Cardiac fibroblast (primary cell): ENCODE measurements around the gene SLC25A13.

Experiments
- DNase-seq, 2 donors: peaks; one replicate each; pipeline versions ENCODE4 v3.0.0 to v3.0.0-alpha.2; 2010; ENCODE audit warnings: low read depth in 2 of 2
- H3K4me3 ChIP-seq, 2 donors: replicated peaks in 1 of 2; 1 replicate in 1 of 2; 2 replicates in 1 of 2; pipeline ENCODE4 v1.5.1; 2011; ENCODE audit warnings: low read depth in 2 of 2, low read length in 2 of 2, mild to moderate bottlenecking in 2 of 2, moderate library complexity in 1 of 2
- TF ChIP-seq, protein P1 (sequence below): IDR thresholded peaks from one replicate; pipeline ENCODE4 v1.5.1; 2011; ENCODE audit warnings: low read depth, mild to moderate bottlenecking, low read length, inconsistent platforms

The SLC25A13 gene

DNA sequence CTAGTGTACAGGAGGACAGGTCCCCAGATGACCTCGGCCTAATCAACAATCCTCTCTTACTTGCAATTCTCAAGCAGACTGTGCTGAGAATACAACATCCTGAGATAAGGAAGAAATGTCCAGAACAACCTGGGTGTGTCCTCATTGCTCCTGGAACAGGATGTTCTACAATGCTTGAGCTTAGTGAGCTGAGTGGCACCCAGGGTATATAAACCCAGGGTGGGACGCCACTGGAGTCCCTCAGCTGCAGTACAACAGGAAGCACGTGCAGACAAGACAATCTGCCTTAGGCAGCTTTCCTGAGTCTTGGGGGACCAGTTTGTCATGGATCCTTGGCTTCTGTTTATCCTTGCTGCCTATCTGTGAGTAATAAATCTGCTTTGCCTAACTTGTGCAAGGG, 27.7 kb upstream of the SLC25A13 start:
- TF ChIP-seq, protein P1, sequence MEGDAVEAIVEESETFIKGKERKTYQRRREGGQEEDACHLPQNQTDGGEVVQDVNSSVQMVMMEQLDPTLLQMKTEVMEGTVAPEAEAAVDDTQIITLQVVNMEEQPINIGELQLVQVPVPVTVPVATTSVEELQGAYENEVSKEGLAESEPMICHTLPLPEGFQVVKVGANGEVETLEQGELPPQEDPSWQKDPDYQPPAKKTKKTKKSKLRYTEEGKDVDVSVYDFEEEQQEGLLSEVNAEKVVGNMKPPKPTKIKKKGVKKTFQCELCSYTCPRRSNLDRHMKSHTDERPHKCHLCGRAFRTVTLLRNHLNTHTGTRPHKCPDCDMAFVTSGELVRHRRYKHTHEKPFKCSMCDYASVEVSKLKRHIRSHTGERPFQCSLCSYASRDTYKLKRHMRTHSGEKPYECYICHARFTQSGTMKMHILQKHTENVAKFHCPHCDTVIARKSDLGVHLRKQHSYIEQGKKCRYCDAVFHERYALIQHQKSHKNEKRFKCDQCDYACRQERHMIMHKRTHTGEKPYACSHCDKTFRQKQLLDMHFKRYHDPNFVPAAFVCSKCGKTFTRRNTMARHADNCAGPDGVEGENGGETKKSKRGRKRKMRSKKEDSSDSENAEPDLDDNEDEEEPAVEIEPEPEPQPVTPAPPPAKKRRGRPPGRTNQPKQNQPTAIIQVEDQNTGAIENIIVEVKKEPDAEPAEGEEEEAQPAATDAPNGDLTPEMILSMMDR: no peak
- no peak overlapping the region for H3K4me3 ChIP-seq
- peak; percentile 5 to 17 for DNase-seq

DNA sequence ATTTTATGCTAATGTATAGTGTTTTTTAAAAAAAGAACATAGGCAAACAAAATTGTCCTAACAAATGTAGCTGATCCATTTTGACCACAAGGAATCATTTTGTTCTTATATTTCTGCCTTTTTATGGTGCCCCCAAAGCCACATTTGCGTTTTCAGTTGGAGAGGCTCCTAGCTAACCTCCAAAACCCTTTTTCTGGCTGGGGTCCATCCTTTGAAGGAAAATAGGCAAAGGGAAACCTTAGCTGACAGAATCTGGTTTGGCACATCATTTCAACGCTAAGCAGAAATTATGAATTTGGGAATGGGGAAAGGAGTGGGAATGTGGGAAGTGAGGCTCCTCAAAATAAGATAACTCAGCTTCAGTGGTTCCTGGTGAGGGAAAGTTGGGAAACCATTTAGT, 25.6 kb upstream of the SLC25A13 start:
- no peak for DNase-seq
- TF ChIP-seq, protein P1: no peak
- H3K4me3 ChIP-seq: no peak overlapping the region

DNA sequence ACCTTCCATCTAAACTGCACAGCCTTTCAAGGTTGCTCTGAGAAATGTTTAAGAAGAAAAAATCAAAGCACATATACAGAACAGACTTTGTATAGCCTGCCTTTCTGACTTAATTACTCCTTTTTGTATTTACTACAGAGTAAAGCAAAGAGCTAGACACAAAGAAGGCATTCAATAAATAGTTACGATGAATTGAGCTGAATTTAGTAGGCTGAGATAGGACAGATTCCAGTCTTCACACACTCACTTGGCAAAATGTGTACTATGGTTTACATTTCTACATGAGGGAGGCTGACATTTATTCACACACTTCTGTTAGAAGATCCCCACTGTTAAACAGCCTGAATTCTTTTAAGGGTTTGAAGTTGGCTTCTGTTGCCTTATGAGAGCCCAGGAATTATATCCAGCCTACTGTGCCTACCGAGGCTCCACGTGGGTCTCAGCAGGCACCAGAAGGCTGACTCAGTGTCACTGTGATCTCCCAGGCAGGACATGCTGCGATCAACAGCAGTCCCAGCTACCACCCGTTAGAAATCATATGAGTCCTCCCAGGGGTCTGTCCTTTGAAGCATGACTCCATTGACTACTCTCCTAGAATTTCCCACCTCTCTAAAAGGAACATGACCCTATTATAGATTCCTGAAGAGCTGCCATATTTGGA, 24.5 kb upstream of the SLC25A13 start:
- no peak for DNase-seq
- TF ChIP-seq, protein P1: no peak
- no peak overlapping the region for H3K4me3 ChIP-seq

DNA sequence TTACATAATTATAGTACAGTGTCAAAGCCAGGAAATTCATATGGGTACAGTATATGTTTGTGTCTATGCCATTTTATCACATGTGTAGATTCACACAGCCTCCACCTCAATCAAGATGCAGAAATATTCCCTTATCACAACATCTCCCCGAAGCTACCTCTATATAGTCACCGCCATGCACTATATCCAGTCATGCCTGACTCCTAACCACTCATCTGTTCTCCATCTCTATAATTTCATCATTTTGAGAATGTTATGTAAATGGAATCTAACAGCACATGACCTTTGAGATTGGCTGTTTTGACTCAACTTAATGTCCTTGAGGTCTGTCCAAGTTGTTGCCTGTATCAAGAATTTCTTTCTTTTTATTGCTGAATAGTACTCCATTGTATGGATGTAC, 22.3 kb upstream of the SLC25A13 start:
- no peak overlapping the region for H3K4me3 ChIP-seq
- TF ChIP-seq, protein P1: no peak
- no peak for DNase-seq

DNA sequence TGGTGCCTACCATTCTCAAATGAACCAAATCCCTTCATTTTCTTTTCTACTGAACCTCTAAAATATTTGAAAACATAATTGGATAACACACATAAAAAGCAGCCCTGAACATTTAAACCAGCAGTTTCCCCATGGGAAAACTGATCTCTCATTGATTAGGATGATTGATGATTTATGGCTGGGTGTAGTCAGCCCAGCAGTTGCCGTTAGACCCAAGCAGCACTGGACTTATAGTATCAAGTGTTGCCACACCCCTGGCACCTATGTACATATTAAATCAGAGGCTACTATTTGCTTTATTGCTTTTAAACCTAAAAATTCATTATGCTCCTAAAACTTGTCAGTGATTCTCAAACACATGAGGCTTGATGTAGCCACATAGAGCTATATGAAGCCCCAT, 20.2 kb upstream of the SLC25A13 start:
- no peak for DNase-seq
- TF ChIP-seq, protein P1: no peak
- no peak overlapping the region for H3K4me3 ChIP-seq

DNA sequence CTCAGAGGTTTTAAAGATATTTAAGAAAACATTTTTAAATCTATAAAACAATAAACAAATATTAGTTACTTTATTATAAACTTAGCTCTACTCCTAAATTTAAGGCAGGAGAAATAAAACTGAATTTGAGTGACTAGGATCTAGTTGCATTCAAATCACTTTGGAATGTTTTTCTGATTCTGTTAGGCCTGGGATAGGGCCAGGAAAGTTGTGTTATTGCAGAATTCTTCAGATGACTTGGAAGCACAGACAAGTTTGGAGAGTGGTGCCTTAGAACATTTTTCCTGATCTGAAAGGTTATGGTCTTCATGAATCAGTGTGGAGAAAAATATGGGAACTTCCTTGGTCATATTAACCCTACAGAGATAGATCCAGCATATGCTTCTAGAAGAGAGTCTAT, 15.6 kb upstream of the SLC25A13 start:
- DNase-seq: peak in 1 of 2 donors; percentile 6
- H3K4me3 ChIP-seq: no peak overlapping the region
- TF ChIP-seq, protein P1: no peak

DNA sequence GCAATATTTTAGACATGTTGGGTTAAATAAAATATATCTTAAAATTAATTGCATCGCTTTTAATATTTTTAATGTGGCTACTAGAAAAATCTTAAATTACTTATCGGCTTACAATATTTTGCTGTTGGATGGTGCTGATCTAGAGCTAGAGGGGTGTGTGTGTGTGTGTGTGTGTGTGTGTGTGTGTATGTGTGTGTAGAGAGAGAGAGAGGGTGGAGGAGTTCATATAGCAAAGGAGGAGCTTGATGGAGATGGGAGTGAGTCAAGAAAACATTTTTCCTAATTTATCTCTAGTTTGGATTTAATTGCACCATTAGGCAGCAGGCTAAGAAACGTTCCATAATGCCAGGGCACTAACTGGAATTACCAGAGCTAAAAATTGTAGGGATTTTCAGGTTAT, 10.4 kb upstream of the SLC25A13 start:
- DNase-seq: no peak
- no peak overlapping the region for H3K4me3 ChIP-seq
- TF ChIP-seq, protein P1: no peak
